OCI-LY1 (cell line): ENCODE measurements around the gene GATD1.

ENCODE experiments used
- H2AFZ ChIP-seq: fragments of 200-600 bp; sonication (generic), shearing (Covaris generic); 2 replicates; pipeline ENCODE4 v1.6.0; 2014; ENCODE audit warnings: antibody characterized with exemption, mild to moderate bottlenecking, low read length
- H3F3A ChIP-seq: fragments of 200-600 bp; sonication (generic), shearing (Covaris generic); 2 replicates; pipeline ENCODE4 v1.6.0; 2014; ENCODE audit warnings: mild to moderate bottlenecking, antibody characterized with exemption, low read length, moderate library complexity; ENCODE audit not compliant: insufficient read depth
- H3K27ac ChIP-seq: fragments of 200-600 bp; sonication (generic); 2 replicates; pipeline ENCODE4 v1.5.1; 2014; ENCODE audit warnings: low read length, mixed run types, mild to moderate bottlenecking, low read depth; ENCODE audit not compliant: poor library complexity, severe bottlenecking
- H3K27me3 ChIP-seq: fragments of 200-600 bp; sonication (generic); 2 replicates; pipeline ENCODE4 v1.6.0; 2014; ENCODE audit warnings: antibody characterized with exemption, mild to moderate bottlenecking, low read length, moderate library complexity; ENCODE audit not compliant: insufficient read depth
- H3K36me3 ChIP-seq: fragments of 200-600 bp; sonication (generic); 2 replicates; pipeline ENCODE4 v1.6.1; 2014; ENCODE audit warnings: mild to moderate bottlenecking, antibody characterized with exemption, low read length, moderate library complexity, mixed read lengths; ENCODE audit not compliant: insufficient read depth
- H3K4me1 ChIP-seq: fragments of 200-600 bp; sonication (generic); 2 replicates; pipeline ENCODE4 v1.5.1; 2014; ENCODE audit warnings: mild to moderate bottlenecking, low read length, moderate library complexity; ENCODE audit not compliant: insufficient read depth, severe bottlenecking
- H3K4me2 ChIP-seq: fragments of 200-600 bp; sonication (generic), shearing (Covaris generic); 2 replicates; pipeline ENCODE4 v1.6.1; 2014; ENCODE audit warnings: low read length
- H3K4me3 ChIP-seq: fragments of 200-600 bp; sonication (generic); 2 replicates; pipeline ENCODE4 v1.5.1; 2014; ENCODE audit warnings: low read length, low read depth, mild to moderate bottlenecking, mixed read lengths; ENCODE audit not compliant: poor library complexity, severe bottlenecking
- H3K79me2 ChIP-seq: fragments of 200-600 bp; shearing (Covaris generic); 2 replicates; pipeline ENCODE4 v1.6.1; 2016; ENCODE audit warnings: mixed run types, low read length, mixed read lengths; ENCODE audit not compliant: insufficient read depth
- H3K9ac ChIP-seq: fragments of 200-600 bp; sonication (generic), shearing (Covaris generic); 2 replicates; pipeline ENCODE4 v1.6.1; 2014; ENCODE audit warnings: mild to moderate bottlenecking, low read length, mixed read lengths
- H3K9me2 ChIP-seq: fragments of 200-600 bp; sonication (generic), shearing (Covaris generic); 2 replicates; pipeline ENCODE4 v1.6.1; 2014; ENCODE audit warnings: low read depth, mild to moderate bottlenecking, low read length, mixed read lengths
- H3K9me3 ChIP-seq: fragments of 200-600 bp; shearing (Covaris generic); 2 replicates; pipeline ENCODE4 v1.6.1; 2014; ENCODE audit warnings: low read length, mixed read lengths
- H4K20me1 ChIP-seq: fragments of 200-600 bp; sonication (generic), shearing (Covaris generic); 2 replicates; pipeline ENCODE4 v1.6.0; 2016; ENCODE audit warnings: mild to moderate bottlenecking, low read length; ENCODE audit not compliant: insufficient read depth
- CTCF ChIP-seq: fragments of 200-600 bp; sonication (generic), shearing (Covaris generic); IDR thresholded peaks from 2 replicates; pipeline ENCODE4 v1.5.1; 2017; ENCODE audit warnings: mild to moderate bottlenecking, antibody characterized with exemption, low read length, moderate library complexity, mixed read lengths
- EZH2 ChIP-seq: fragments of 200-600 bp; sonication (generic), shearing (Covaris generic); IDR thresholded peaks from 2 replicates; pipeline ENCODE4 v1.8.0; 2017; ENCODE audit warnings: borderline replicate concordance, mixed run types, mild to moderate bottlenecking, antibody characterized with exemption, low read length, moderate library complexity, mixed read lengths

Gene GATD1

GRCh38 chr11:746289-747157, 30.8 kb downstream of the GATD1 start:
- Histone ChIP-seq H4K20me1 (no peaks in the 10 kb centered on the region), H3K9ac (peak overlapping the region; percentile 90), H3K79me2 (peaks cover 37% of the 10 kb centered on the region), H3K4me2 (peak overlapping the region; percentile 85), H3K9me2 (no peaks in the 10 kb centered on the region), H3F3A (0 out of 2 replicates have a peak, but pooled peaks cover 5% of the 10 kb centered on the region), H3K9me3 (no peaks in the 10 kb centered on the region), H3K36me3 (peaks cover 10% of the 10 kb centered on the region; the same call in 1 of the 2 replicates), H3K27me3 (0 out of 2 replicates have a peak, but pooled peaks cover 5% of the 10 kb centered on the region), H3K27ac (no peak overlapping the region), H3K4me3 (peak overlapping the region; percentile 96), H3K4me1 (peaks cover 26% of the 10 kb centered on the region), H2AFZ (no peak overlapping the region)
- TF ChIP-seq EZH2 (no peak), CTCF (no peak)

GRCh38 chr11:745428-745827, 31.9 kb downstream of the GATD1 start:
- H3K4me1 ChIP-seq: peaks cover 26% of the 10 kb centered on the region
- no peak overlapping the region for H3K4me3 ChIP-seq
- H3K9ac ChIP-seq: no peak overlapping the region
- H3K27ac ChIP-seq: no peak overlapping the region
- 0 out of 2 replicates have a peak, but pooled peaks cover 5% of the 10 kb centered on the region for H3K27me3 ChIP-seq
- 0 out of 2 replicates have a peak, but pooled peaks cover 5% of the 10 kb centered on the region for H3F3A ChIP-seq
- no peaks in the 10 kb centered on the region for H4K20me1 ChIP-seq
- H3K79me2 ChIP-seq: peaks cover 28% of the 10 kb centered on the region
- no peak overlapping the region for H3K4me2 ChIP-seq
- H3K9me2 ChIP-seq: no peaks in the 10 kb centered on the region
- H3K9me3 ChIP-seq: no peaks in the 10 kb centered on the region
- H3K36me3 ChIP-seq: peaks cover 4% of the 10 kb centered on the region; the same call in 1 of the 2 replicates
- no peak overlapping the region for H2AFZ ChIP-seq
- TF ChIP-seq CTCF (no peak), EZH2 (no peak)

- no peaks in the 10 kb centered on the region for H3K36me3 ChIP-seq
- no peak for TF ChIP-seq EZH2
- TF ChIP-seq CTCF: no peak
- no peaks in the 10 kb centered on the region for H4K20me1 ChIP-seq
- no peak overlapping the region for H3K4me2 ChIP-seq
- peaks cover 7% of the 10 kb centered on the region; the same call in 1 of the 2 replicates for H3K27me3 ChIP-seq
- no peak overlapping the region for H3K4me3 ChIP-seq
- H3K79me2 ChIP-seq: peaks cover under 1% of the 10 kb centered on the region; the same call in 1 of the 2 replicates
- H3K27ac ChIP-seq: no peak overlapping the region
- H3F3A ChIP-seq: 0 out of 2 replicates have a peak, but pooled peaks cover 5% of the 10 kb centered on the region
- no peak overlapping the region for H2AFZ ChIP-seq
- H3K9ac ChIP-seq: no peak overlapping the region
- no peaks in the 10 kb centered on the region for H3K9me3 ChIP-seq
- H3K4me1 ChIP-seq: peaks cover 7% of the 10 kb centered on the region
- no peaks in the 10 kb centered on the region for H3K9me2 ChIP-seq
Measured at GRCh38 chr11:742571-743201, 34.6 kb downstream of the GATD1 start.
